ENCODE data around the gene ENPP1. TPM values are rescaled to one million over a fixed set of nuclear protein-coding genes. Genes with fewer than 3 reads are reported as not detected.

The ENPP1 gene
- total and polyA plus RNA-seq, 2 donors: 5.7 to 10.4 TPM

DNA sequence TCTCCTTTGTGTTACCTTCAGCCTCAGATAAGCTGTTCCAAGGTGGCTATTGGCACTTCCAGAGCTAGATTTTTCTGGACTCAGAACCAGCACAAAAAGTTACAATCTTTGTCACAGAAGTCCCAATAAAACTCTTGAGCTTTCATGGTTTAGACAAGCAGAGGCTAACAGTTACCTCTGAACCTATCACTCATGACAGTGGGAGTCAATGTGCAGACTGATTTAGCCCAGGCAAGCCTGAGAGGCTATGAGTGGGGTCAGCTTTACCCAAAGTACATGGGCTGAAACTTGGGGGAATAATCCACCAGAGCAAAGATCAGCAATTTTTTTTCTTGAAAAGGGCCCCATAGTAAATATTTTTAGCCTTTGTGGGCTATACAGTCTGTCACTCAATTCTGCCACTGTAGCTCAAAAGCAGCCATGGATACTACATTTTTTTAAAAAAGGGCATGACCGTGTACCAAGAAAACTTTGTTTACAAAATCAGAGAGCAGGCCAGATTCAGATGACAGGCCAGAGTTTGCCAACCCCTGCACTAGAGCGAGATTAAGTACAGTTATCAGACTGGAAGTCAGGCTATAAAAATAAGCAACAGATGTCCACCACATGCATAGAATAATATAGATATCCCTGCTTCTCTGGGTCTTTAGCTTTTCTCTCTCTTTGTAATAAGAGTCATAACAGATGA lies 123.4 kb downstream of the ENPP1 start:
- Histone ChIP-seq H3K4me1 (ENCODE audit: control insufficient read depth in 2 of 2, insufficient read depth in 2 of 2, low read length in 2 of 2) (no peaks in the 10 kb centered on the region), H3K9me3 (ENCODE audit: control insufficient read depth in 2 of 2, insufficient read depth in 1 of 2, low read length in 1 of 2) (no peaks in the 10 kb centered on the region), H3K36me3 (ENCODE audit: control insufficient read depth in 2 of 2, insufficient read depth in 2 of 2, low read length in 1 of 2) (no peaks in the 10 kb centered on the region), H3K27ac (ENCODE audit: low read depth in 1 of 2, low read length in 1 of 2) (no peak overlapping the region), H3K4me3 (ENCODE audit: low read length in 2 of 2) (no peak overlapping the region), H3K27me3 (ENCODE audit: control insufficient read depth in 2 of 2, insufficient read depth in 1 of 2, low read length in 1 of 2) (no peaks in the 10 kb centered on the region)
- WGBS: 95% methylated on average over 2 of the region's 2 CpGs
- DNase-seq (ENCODE audit: low read depth in 6 of 9, low spot score in 9 of 9): no peak

DNA sequence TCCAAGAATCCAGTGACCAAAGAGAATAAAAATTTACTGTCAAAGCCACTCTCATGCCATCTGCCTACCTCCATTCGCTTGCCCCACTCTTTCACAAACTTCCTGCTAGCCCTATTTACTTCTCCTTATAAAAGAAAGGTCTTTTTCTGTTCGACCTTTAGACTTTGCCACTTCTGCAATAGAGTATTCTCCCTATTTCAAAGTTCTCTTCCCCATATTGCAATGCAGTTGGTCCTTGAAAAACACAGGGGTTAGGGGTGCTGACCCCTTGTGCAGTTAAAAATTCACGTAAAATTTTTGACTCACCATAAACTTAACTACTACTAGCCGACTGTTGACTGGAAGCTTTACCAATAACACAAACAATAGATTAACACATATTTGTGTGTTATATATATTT lies 128.3 kb downstream of the ENPP1 start:
- 92% methylated on average over 4 of the region's 4 CpGs for WGBS
- Histone ChIP-seq H3K4me1 (ENCODE audit: control insufficient read depth in 2 of 2, insufficient read depth in 2 of 2, low read length in 2 of 2) (no peaks in the 10 kb centered on the region), H3K4me3 (ENCODE audit: low read length in 2 of 2) (no peak overlapping the region), H3K9me3 (ENCODE audit: control insufficient read depth in 2 of 2, insufficient read depth in 1 of 2, low read length in 1 of 2) (no peaks in the 10 kb centered on the region), H3K27ac (ENCODE audit: low read depth in 1 of 2, low read length in 1 of 2) (no peak overlapping the region), H3K27me3 (ENCODE audit: control insufficient read depth in 2 of 2, insufficient read depth in 1 of 2, low read length in 1 of 2) (no peaks in the 10 kb centered on the region), H3K36me3 (ENCODE audit: control insufficient read depth in 2 of 2, insufficient read depth in 2 of 2, low read length in 1 of 2) (no peaks in the 10 kb centered on the region)
- DNase-seq (ENCODE audit: low read depth in 6 of 9, low spot score in 9 of 9): no peak

DNA sequence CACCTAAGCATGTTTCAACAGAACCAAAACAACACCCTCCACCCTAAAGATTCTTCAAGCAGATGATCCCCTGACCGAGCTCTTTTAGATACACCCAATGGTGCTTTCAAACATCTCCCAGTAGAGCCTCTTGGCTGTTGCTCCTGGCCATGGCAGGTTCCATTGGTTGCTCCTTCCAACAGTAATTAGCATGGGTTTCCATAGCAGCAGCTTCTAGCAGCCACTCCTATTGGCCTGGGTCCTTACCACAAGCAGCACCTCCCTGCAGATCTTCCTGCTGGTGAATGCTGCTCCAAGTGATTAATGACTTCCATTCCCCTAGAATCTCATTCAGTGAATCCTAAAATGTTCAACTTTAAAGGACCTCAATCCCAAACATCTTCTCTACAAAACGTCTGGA lies 129.4 kb downstream of the ENPP1 start:
- Histone ChIP-seq H3K27ac (ENCODE audit: low read depth in 1 of 2, low read length in 1 of 2) (no peak overlapping the region), H3K36me3 (ENCODE audit: control insufficient read depth in 2 of 2, insufficient read depth in 2 of 2, low read length in 1 of 2) (no peaks in the 10 kb centered on the region), H3K4me1 (ENCODE audit: control insufficient read depth in 2 of 2, insufficient read depth in 2 of 2, low read length in 2 of 2) (no peaks in the 10 kb centered on the region), H3K9me3 (ENCODE audit: control insufficient read depth in 2 of 2, insufficient read depth in 1 of 2, low read length in 1 of 2) (no peaks in the 10 kb centered on the region), H3K27me3 (ENCODE audit: control insufficient read depth in 2 of 2, insufficient read depth in 1 of 2, low read length in 1 of 2) (no peaks in the 10 kb centered on the region), H3K4me3 (ENCODE audit: low read length in 2 of 2) (no peak overlapping the region)
- WGBS: 69% methylated on average over 2 of the region's 2 CpGs
- DNase-seq (ENCODE audit: low read depth in 6 of 9, low spot score in 9 of 9): no peak

DNA sequence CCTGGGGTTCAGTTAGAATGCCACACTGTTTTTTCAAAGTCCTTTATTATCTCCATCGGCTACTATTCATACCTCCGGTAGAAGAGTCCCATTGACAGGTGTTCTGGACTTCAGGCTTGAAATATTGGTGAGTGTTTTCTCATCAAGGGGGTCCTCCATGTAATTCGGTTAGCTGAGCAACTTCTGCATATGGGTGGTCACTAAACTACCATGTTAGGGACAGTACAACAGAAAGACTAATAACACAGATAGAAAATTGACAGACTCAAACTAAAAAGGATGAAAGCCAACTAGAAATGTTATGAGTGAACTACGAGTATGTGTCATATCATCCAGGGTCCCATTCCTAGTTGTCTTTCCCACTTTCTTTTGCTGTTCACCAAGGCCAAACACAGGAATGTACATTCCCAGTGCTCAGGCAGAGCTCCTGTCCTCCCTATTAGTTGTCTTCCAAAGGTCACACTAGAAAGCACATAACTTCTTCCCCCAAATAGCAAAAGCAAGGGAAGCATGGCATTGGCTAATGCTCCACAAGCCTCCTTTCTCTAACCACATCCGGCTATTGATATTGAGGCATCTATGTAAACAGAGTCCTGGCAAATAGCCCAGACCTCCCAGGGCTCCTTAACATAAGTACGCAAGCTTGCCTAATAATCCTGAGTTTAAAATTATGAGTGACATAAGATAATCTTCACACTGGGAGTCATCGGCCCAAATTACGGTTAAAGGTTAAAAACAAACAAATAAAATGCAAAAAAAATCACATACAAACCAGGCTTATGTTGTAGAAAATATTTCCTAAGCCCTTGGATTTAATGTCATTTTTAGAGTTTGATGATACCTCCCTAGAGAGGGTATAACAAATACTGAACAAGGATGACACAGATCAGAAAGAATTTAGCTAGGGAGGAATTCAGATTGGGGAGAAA lies 130.1 kb downstream of the ENPP1 start:
- Histone ChIP-seq H3K4me1 (ENCODE audit: control insufficient read depth in 2 of 2, insufficient read depth in 2 of 2, low read length in 2 of 2) (no peaks in the 10 kb centered on the region), H3K4me3 (ENCODE audit: low read length in 2 of 2) (no peak overlapping the region), H3K27me3 (ENCODE audit: control insufficient read depth in 2 of 2, insufficient read depth in 1 of 2, low read length in 1 of 2) (no peaks in the 10 kb centered on the region), H3K36me3 (ENCODE audit: control insufficient read depth in 2 of 2, insufficient read depth in 2 of 2, low read length in 1 of 2) (no peaks in the 10 kb centered on the region), H3K9me3 (ENCODE audit: control insufficient read depth in 2 of 2, insufficient read depth in 1 of 2, low read length in 1 of 2) (no peaks in the 10 kb centered on the region), H3K27ac (ENCODE audit: low read depth in 1 of 2, low read length in 1 of 2) (no peak overlapping the region)
- DNase-seq (ENCODE audit: low read depth in 6 of 9, low spot score in 9 of 9): no peak
- 95% methylated on average over 8 of the region's 8 CpGs for WGBS

Other genes with a start within 250 kb of the ENPP1 start
- gene ARG1, start 234.8 kb upstream of the ENPP1 start, total RNA-seq: 2.8 TPM
- 13.7 TPM for gene ARG1, start 234.8 kb upstream of the ENPP1 start, polyA plus RNA-seq
- gene MED23, start 179.8 kb upstream of the ENPP1 start, total RNA-seq: 31.8 TPM
- gene MED23, start 179.8 kb upstream of the ENPP1 start, polyA plus RNA-seq: 33.2 TPM
- 4.4 TPM for gene ENPP3, start 170.7 kb upstream of the ENPP1 start, total RNA-seq
- gene ENPP3, start 170.7 kb upstream of the ENPP1 start, polyA plus RNA-seq: 50.5 TPM
- gene OR2A4, start 106.6 kb upstream of the ENPP1 start, total RNA-seq: not detected
- 0.27 TPM for gene OR2A4, start 106.6 kb upstream of the ENPP1 start, polyA plus RNA-seq
- gene CTAGE9, start 97.0 kb upstream of the ENPP1 start, total RNA-seq: not detected
- 0.02 TPM for gene CTAGE9, start 97.0 kb upstream of the ENPP1 start, polyA plus RNA-seq
- gene CCN2, start 143.4 kb downstream of the ENPP1 start, total RNA-seq: 2.5 TPM
- gene CCN2, start 143.4 kb downstream of the ENPP1 start, polyA plus RNA-seq: 213 TPM